ENCODE measurements around the gene CACNA2D2.
A peak's percentile ranks its signal among the peaks of the same experiment; 100 is the strongest.

CACNA2D2 gene

DNA sequence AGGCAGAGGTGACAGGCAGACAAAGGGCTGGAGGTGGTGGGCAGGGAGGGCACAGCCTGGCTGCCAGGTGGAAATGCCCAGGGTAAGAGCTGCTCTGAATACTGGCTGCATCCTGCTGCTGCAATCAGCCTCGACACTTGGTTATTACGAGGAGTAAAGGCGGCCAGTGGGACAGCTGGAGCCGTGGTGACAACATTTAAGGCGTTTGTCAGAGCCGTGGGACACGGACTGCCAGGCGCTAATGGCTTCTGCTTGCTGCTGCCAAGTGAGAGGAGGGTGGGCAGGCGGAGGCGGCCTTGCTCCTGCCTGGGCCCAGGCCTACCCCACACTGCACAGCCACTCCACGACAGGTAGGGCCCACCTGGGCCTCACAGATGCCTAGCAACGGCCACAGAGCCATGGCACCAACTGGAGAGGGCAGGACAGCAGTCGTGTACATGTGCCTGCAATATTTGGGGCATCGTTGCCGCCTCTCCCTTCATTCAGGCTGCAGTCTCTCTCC is 94.9 kb downstream of the CACNA2D2 start:
- no peaks in the 10 kb centered on the region for H3K36me3 ChIP-seq (ENCODE audit: insufficient read depth, low read length)
- peaks cover 16% of the 10 kb centered on the region for H3K27me3 ChIP-seq (ENCODE audit: insufficient read depth, low read length, poor library complexity)
- no peak overlapping the region for H2AFZ ChIP-seq (ENCODE audit: low read depth, low read length)
- H3K27ac ChIP-seq (ENCODE audit: low read length): no peak overlapping the region
- no peaks in the 10 kb centered on the region for H3K79me2 ChIP-seq (ENCODE audit: insufficient read depth, low read length)
- no peak for ATAC-seq (ENCODE audit: insufficient read depth, low read depth)
- TF ChIP-seq, protein P1, sequence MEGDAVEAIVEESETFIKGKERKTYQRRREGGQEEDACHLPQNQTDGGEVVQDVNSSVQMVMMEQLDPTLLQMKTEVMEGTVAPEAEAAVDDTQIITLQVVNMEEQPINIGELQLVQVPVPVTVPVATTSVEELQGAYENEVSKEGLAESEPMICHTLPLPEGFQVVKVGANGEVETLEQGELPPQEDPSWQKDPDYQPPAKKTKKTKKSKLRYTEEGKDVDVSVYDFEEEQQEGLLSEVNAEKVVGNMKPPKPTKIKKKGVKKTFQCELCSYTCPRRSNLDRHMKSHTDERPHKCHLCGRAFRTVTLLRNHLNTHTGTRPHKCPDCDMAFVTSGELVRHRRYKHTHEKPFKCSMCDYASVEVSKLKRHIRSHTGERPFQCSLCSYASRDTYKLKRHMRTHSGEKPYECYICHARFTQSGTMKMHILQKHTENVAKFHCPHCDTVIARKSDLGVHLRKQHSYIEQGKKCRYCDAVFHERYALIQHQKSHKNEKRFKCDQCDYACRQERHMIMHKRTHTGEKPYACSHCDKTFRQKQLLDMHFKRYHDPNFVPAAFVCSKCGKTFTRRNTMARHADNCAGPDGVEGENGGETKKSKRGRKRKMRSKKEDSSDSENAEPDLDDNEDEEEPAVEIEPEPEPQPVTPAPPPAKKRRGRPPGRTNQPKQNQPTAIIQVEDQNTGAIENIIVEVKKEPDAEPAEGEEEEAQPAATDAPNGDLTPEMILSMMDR (IDR thresholded peaks at IDR 0.05; ENCODE audit: borderline replicate concordance, extremely low read depth, low read length, poor library complexity, severe bottlenecking): no peak
- no peak for TF ChIP-seq EZH2 (IDR thresholded peaks at IDR 0.05; ENCODE audit: borderline replicate concordance, low read depth, low read length, severe bottlenecking)
- no peak overlapping the region for H3K4me3 ChIP-seq (ENCODE audit: low read depth in 1 of 2, low read length in 2 of 2)
- H3K4me1 ChIP-seq (ENCODE audit: insufficient read depth, low read length): no peaks in the 10 kb centered on the region
- H3K9ac ChIP-seq (ENCODE audit: low read depth, low read length): no peak overlapping the region
- H3K4me2 ChIP-seq (ENCODE audit: insufficient read depth, low read length): no peak overlapping the region
- H4K20me1 ChIP-seq (ENCODE audit: insufficient read depth, low read length): peaks cover 24% of the 10 kb centered on the region
- H3K9me3 ChIP-seq (ENCODE audit: insufficient read depth, low read length, severe bottlenecking): no peaks in the 10 kb centered on the region
- no peak for DNase-seq

DNA sequence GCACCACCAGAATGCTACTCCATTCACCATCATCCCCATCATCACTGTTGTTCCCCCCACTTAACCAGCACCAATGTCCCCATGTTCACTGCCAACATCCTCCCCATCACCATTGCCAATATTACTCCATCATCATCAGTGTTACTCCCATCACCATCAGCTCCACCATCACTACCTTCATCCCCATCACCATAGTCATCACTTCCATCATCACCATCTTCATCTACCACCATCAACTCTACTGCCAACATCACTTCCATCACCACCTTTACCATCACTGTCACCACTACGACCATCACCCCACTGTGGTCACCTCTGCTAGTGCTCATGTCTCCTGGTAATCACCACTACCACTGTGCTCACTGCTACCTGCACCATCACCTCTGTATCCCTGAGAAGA is 96.9 kb downstream of the CACNA2D2 start:
- no peak overlapping the region for H3K4me2 ChIP-seq (ENCODE audit: insufficient read depth, low read length)
- no peak for ATAC-seq (ENCODE audit: insufficient read depth, low read depth)
- H3K36me3 ChIP-seq (ENCODE audit: insufficient read depth, low read length): no peaks in the 10 kb centered on the region
- no peak overlapping the region for H3K27ac ChIP-seq (ENCODE audit: low read length)
- DNase-seq: no peak
- H3K9ac ChIP-seq (ENCODE audit: low read depth, low read length): no peak overlapping the region
- peaks cover 25% of the 10 kb centered on the region for H4K20me1 ChIP-seq (ENCODE audit: insufficient read depth, low read length)
- no peaks in the 10 kb centered on the region for H3K4me1 ChIP-seq (ENCODE audit: insufficient read depth, low read length)
- no peaks in the 10 kb centered on the region for H3K79me2 ChIP-seq (ENCODE audit: insufficient read depth, low read length)
- TF ChIP-seq, protein P1 (IDR thresholded peaks at IDR 0.05; ENCODE audit: borderline replicate concordance, extremely low read depth, low read length, poor library complexity, severe bottlenecking): no peak
- TF ChIP-seq EZH2 (IDR thresholded peaks at IDR 0.05; ENCODE audit: borderline replicate concordance, low read depth, low read length, severe bottlenecking): no peak
- H3K9me3 ChIP-seq (ENCODE audit: insufficient read depth, low read length, severe bottlenecking): no peaks in the 10 kb centered on the region
- peaks cover 12% of the 10 kb centered on the region for H3K27me3 ChIP-seq (ENCODE audit: insufficient read depth, low read length, poor library complexity)
- H2AFZ ChIP-seq (ENCODE audit: low read depth, low read length): no peak overlapping the region
- no peak overlapping the region for H3K4me3 ChIP-seq (ENCODE audit: low read depth in 1 of 2, low read length in 2 of 2)

DNA sequence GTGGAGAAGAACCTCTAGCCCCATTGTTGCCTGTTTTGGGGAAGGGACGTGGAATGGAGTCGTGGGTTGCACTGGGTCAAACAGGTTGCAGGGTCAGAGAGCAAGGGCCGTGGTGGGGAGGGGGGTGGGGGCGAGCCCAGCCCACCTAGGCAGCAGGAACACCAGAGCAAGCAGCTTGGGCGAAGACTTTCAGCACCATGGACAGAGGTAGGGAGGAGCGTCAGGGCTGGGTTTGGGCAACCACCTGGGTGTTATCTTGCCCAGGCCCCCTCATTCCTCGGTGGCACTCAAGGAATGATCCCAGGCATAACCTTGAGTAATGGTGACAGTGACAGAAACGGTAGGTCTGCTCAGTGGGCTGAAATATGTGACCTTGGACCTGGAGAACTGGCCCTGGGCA is 98.2 kb downstream of the CACNA2D2 start:
- DNase-seq (peak; percentile 73), ATAC-seq (ENCODE audit: insufficient read depth, low read depth) (peak; percentile 90)
- Histone ChIP-seq H3K36me3 (ENCODE audit: insufficient read depth, low read length) (no peaks in the 10 kb centered on the region), H2AFZ (ENCODE audit: low read depth, low read length) (no peak overlapping the region), H3K4me1 (ENCODE audit: insufficient read depth, low read length) (no peaks in the 10 kb centered on the region), H3K27ac (ENCODE audit: low read length) (no peak overlapping the region), H3K27me3 (ENCODE audit: insufficient read depth, low read length, poor library complexity) (peaks cover 2% of the 10 kb centered on the region), H3K9ac (ENCODE audit: low read depth, low read length) (no peak overlapping the region), H3K4me3 (ENCODE audit: low read depth in 1 of 2, low read length in 2 of 2) (no peak overlapping the region), H3K79me2 (ENCODE audit: insufficient read depth, low read length) (no peaks in the 10 kb centered on the region), H3K9me3 (ENCODE audit: insufficient read depth, low read length, severe bottlenecking) (no peaks in the 10 kb centered on the region), H4K20me1 (ENCODE audit: insufficient read depth, low read length) (peaks cover 24% of the 10 kb centered on the region), H3K4me2 (ENCODE audit: insufficient read depth, low read length) (no peak overlapping the region)
- TF ChIP-seq EZH2 (IDR thresholded peaks at IDR 0.05; ENCODE audit: borderline replicate concordance, low read depth, low read length, severe bottlenecking): no peak
- TF ChIP-seq, protein P1 (IDR thresholded peaks at IDR 0.05; ENCODE audit: borderline replicate concordance, extremely low read depth, low read length, poor library complexity, severe bottlenecking): no peak

Data from DND-41 (cell line).